ENCODE measurements around the gene NT5C3B.
A peak's percentile ranks its signal among the peaks of the same experiment; 100 is the strongest.

The NT5C3B gene

GRCh38 chr17:41782142-41782541 is 53.9 kb downstream of the NT5C3B start:
- no peaks in the 10 kb centered on the region for H3F3A ChIP-seq (ENCODE audit: low read depth)

GRCh38 chr17:41781404-41782110 is 54.5 kb downstream of the NT5C3B start:
- Histone ChIP-seq H3K9me3 (ENCODE audit: insufficient read depth, low read depth, low read length) (no peaks in the 10 kb centered on the region), H4K20me1 (ENCODE audit: insufficient read depth, low read length, poor library complexity, severe bottlenecking) (peaks cover 52% of the 10 kb centered on the region), H3K4me3 (ENCODE audit: low read length, poor library complexity, severe bottlenecking) (peak overlapping the region; percentile 23), H3K4me1 (ENCODE audit: insufficient read depth, low read length, poor library complexity, severe bottlenecking) (peaks cover 38% of the 10 kb centered on the region), H3K79me2 (ENCODE audit: insufficient read depth, low read length) (peaks cover 76% of the 10 kb centered on the region), H3K36me3 (ENCODE audit: insufficient read depth, low read length) (peaks cover 8% of the 10 kb centered on the region; the same call in 1 of the 2 replicates), H3F3A (ENCODE audit: low read depth) (no peaks in the 10 kb centered on the region), H3K27me3 (ENCODE audit: insufficient read depth, low read length, poor library complexity, severe bottlenecking) (no peaks in the 10 kb centered on the region), H3K9ac (ENCODE audit: low read depth, low read length, poor library complexity, severe bottlenecking) (no peak overlapping the region), H3K9me2 (replicated peaks; ENCODE audit: low read depth, low read length) (no peaks in the 10 kb centered on the region), H3K4me2 (ENCODE audit: low read depth, low read length, poor library complexity, severe bottlenecking) (peak overlapping the region; percentile 94), H2AFZ (ENCODE audit: low read length) (no peak overlapping the region)
- TF ChIP-seq EZH2phosphoT487 (IDR thresholded peaks at IDR 0.05; ENCODE audit: borderline replicate concordance): no peak
- TF ChIP-seq, protein P1, sequence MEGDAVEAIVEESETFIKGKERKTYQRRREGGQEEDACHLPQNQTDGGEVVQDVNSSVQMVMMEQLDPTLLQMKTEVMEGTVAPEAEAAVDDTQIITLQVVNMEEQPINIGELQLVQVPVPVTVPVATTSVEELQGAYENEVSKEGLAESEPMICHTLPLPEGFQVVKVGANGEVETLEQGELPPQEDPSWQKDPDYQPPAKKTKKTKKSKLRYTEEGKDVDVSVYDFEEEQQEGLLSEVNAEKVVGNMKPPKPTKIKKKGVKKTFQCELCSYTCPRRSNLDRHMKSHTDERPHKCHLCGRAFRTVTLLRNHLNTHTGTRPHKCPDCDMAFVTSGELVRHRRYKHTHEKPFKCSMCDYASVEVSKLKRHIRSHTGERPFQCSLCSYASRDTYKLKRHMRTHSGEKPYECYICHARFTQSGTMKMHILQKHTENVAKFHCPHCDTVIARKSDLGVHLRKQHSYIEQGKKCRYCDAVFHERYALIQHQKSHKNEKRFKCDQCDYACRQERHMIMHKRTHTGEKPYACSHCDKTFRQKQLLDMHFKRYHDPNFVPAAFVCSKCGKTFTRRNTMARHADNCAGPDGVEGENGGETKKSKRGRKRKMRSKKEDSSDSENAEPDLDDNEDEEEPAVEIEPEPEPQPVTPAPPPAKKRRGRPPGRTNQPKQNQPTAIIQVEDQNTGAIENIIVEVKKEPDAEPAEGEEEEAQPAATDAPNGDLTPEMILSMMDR (conservative IDR thresholded peaks at IDR 0.05; ENCODE audit: low read length): no peak

More at GRCh38 chr17:41782142-41782541, 53.9 kb downstream of the NT5C3B start:
- peaks cover 73% of the 10 kb centered on the region for H3K79me2 ChIP-seq (ENCODE audit: insufficient read depth, low read length)
- H3K9me2 ChIP-seq (replicated peaks; ENCODE audit: low read depth, low read length): no peaks in the 10 kb centered on the region
- no peak overlapping the region for H2AFZ ChIP-seq (ENCODE audit: low read length)
- no peaks in the 10 kb centered on the region for H3K9me3 ChIP-seq (ENCODE audit: insufficient read depth, low read depth, low read length)
- H4K20me1 ChIP-seq (ENCODE audit: insufficient read depth, low read length, poor library complexity, severe bottlenecking): peaks cover 52% of the 10 kb centered on the region
- H3K27me3 ChIP-seq (ENCODE audit: insufficient read depth, low read length, poor library complexity, severe bottlenecking): no peaks in the 10 kb centered on the region
- H3K36me3 ChIP-seq (ENCODE audit: insufficient read depth, low read length): peaks cover 6% of the 10 kb centered on the region; the same call in 1 of the 2 replicates
- TF ChIP-seq, protein P1 (conservative IDR thresholded peaks at IDR 0.05; ENCODE audit: low read length): no peak
- TF ChIP-seq EZH2phosphoT487 (IDR thresholded peaks at IDR 0.05; ENCODE audit: borderline replicate concordance): no peak
- peak overlapping the region; percentile 23 for H3K4me3 ChIP-seq (ENCODE audit: low read length, poor library complexity, severe bottlenecking)
- H3K4me2 ChIP-seq (ENCODE audit: low read depth, low read length, poor library complexity, severe bottlenecking): peak overlapping the region; percentile 94
- no peak overlapping the region for H3K9ac ChIP-seq (ENCODE audit: low read depth, low read length, poor library complexity, severe bottlenecking)
- H3K4me1 ChIP-seq (ENCODE audit: insufficient read depth, low read length, poor library complexity, severe bottlenecking): peaks cover 40% of the 10 kb centered on the region

DNA sequence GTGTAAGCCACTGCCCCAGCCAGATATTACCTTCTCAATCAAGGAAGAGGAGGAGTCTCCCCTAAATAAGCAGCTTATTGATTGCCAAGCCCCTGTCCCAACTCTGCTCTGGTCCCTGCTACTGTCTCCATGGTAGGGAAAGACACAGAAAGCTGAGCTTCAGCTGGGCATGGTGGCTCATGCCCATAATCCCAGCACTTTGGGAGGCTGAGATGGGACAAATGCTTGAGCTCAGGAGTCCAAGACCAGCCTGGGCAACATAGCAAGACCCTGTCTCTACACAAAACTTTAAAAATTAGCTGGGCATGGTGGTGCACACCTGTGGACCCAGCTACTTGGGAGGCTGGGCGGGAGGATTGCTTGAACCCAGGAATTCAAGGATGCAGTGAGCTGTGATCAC is 56.1 kb downstream of the NT5C3B start:
- TF ChIP-seq, protein P1 (conservative IDR thresholded peaks at IDR 0.05; ENCODE audit: low read length): no peak
- TF ChIP-seq EZH2phosphoT487 (IDR thresholded peaks at IDR 0.05; ENCODE audit: borderline replicate concordance): no peak
- peaks cover 91% of the 10 kb centered on the region for H3K79me2 ChIP-seq (ENCODE audit: insufficient read depth, low read length)

More for the DNA sequence above, 56.1 kb downstream of the NT5C3B start:
- peaks cover 66% of the 10 kb centered on the region for H4K20me1 ChIP-seq (ENCODE audit: insufficient read depth, low read length, poor library complexity, severe bottlenecking)
- H3K9ac ChIP-seq (ENCODE audit: low read depth, low read length, poor library complexity, severe bottlenecking): no peak overlapping the region
- H3K9me2 ChIP-seq (replicated peaks; ENCODE audit: low read depth, low read length): no peaks in the 10 kb centered on the region
- H3F3A ChIP-seq (ENCODE audit: low read depth): no peaks in the 10 kb centered on the region
- peaks cover 34% of the 10 kb centered on the region for H3K4me1 ChIP-seq (ENCODE audit: insufficient read depth, low read length, poor library complexity, severe bottlenecking)
- H3K9me3 ChIP-seq (ENCODE audit: insufficient read depth, low read depth, low read length): no peaks in the 10 kb centered on the region
- H3K27me3 ChIP-seq (ENCODE audit: insufficient read depth, low read length, poor library complexity, severe bottlenecking): no peaks in the 10 kb centered on the region
- H2AFZ ChIP-seq (ENCODE audit: low read length): no peak overlapping the region
- no peak overlapping the region for H3K4me3 ChIP-seq (ENCODE audit: low read length, poor library complexity, severe bottlenecking)
- no peak overlapping the region for H3K4me2 ChIP-seq (ENCODE audit: low read depth, low read length, poor library complexity, severe bottlenecking)
- peaks cover 12% of the 10 kb centered on the region; the same call in 1 of the 2 replicates for H3K36me3 ChIP-seq (ENCODE audit: insufficient read depth, low read length)
